ENCODE results near the gene METAP1D. TPM values are rescaled to one million over a fixed set of nuclear protein-coding genes. Genes with fewer than 3 reads are reported as not detected.
A peak's percentile ranks its signal among the peaks of the same experiment; 100 is the strongest.
"Not testable (repeated sequence)": the region's sequence is repeated elsewhere in the genome, so short reads cannot be mapped to it uniquely, and the experiment has no call there.

Gene METAP1D
- polyA plus RNA-seq (ENCODE audit: insufficient read length in 12 of 12): 10 to 100 TPM in 8 of 12 donors, 1 to 10 TPM in 3, not detected in 1; 7.8 to 31.3 (median 12.9) TPM
- long read RNA-seq, donor 1, partial matches to known transcripts: 8 of 12 reads
- long read RNA-seq, donor 1, other reads (novel, unspliced or antisense): 0 of 12 reads
- long read RNA-seq, donor 2, partial matches to known transcripts: 0 of 1 reads
- long read RNA-seq, donor 2, other reads (novel, unspliced or antisense): 0 of 1 reads
- long read RNA-seq, donor 3, partial matches to known transcripts: 0 of 3 reads
- long read RNA-seq, donor 3, other reads (novel, unspliced or antisense): 0 of 3 reads
- long read RNA-seq, donor 4: 0 reads
- long read RNA-seq, donor 5, partial matches to known transcripts: 0 of 5 reads
- long read RNA-seq, donor 5, other reads (novel, unspliced or antisense): 0 of 5 reads
- long read RNA-seq, donor 6: 0 reads
- long read RNA-seq, donor 7, partial matches to known transcripts: 0 of 2 reads
- long read RNA-seq, donor 7, other reads (novel, unspliced or antisense): 0 of 2 reads
- long read RNA-seq, donor 8, partial matches to known transcripts: 0 of 4 reads
- long read RNA-seq, donor 8, other reads (novel, unspliced or antisense): 0 of 4 reads
- long read RNA-seq, donor 9: 0 reads
- long read RNA-seq, donor 10, partial matches to known transcripts: 0 of 1 reads
- long read RNA-seq, donor 10, other reads (novel, unspliced or antisense): 0 of 1 reads
- long read RNA-seq, donor 11, partial matches to known transcripts: 0 of 1 reads
- long read RNA-seq, donor 11, other reads (novel, unspliced or antisense): 0 of 1 reads

GRCh38 chr2:171999604-172000469 is at the start of gene METAP1D:
Gene METAP1D (plus strand): TSS chr2:171999953. CDS start chr2:171999970, 17 bp downstream.
- peak; percentile 87 for DNase-seq

- no peak for DNase-seq
Observed at GRCh38 chr2:171952276-171952675, 47.5 kb upstream of the METAP1D start.

GRCh38 chr2:171952748-171953147 is 47.0 kb upstream of the METAP1D start:
- DNase-seq: no peak

- peak; percentile 5 for DNase-seq
Observed at GRCh38 chr2:171956135-171956825, 43.5 kb upstream of the METAP1D start.

- DNase-seq: no peak
Observed at GRCh38 chr2:171957061-171957460, 42.7 kb upstream of the METAP1D start.

- no peak for DNase-seq
Observed at GRCh38 chr2:171958475-171958874, 41.3 kb upstream of the METAP1D start.

- no peak for DNase-seq
Observed at GRCh38 chr2:171959998-171960397, 39.8 kb upstream of the METAP1D start.

- DNase-seq: no peak
Observed at GRCh38 chr2:171960570-171960969, 39.2 kb upstream of the METAP1D start.

- no peak for DNase-seq
Observed at GRCh38 chr2:171963198-171963597, 36.6 kb upstream of the METAP1D start.

- DNase-seq: no peak
Observed at GRCh38 chr2:171964308-171964707, 35.4 kb upstream of the METAP1D start.

- DNase-seq: no peak
Observed at GRCh38 chr2:171965238-171965637, 34.5 kb upstream of the METAP1D start.

GRCh38 chr2:171965661-171966060 is 34.1 kb upstream of the METAP1D start:
- DNase-seq: no peak

GRCh38 chr2:171966235-171966634 is 33.5 kb upstream of the METAP1D start:
- DNase-seq: no peak

GRCh38 chr2:171966688-171967087 is 33.1 kb upstream of the METAP1D start:
- DNase-seq: no peak

GRCh38 chr2:171968509-171968908 is 31.2 kb upstream of the METAP1D start:
- DNase-seq: no peak

- no peak for DNase-seq
Observed at GRCh38 chr2:171972329-171972982, 27.3 kb upstream of the METAP1D start.

- DNase-seq: no peak
Observed at GRCh38 chr2:171979103-171979502, 20.6 kb upstream of the METAP1D start.

GRCh38 chr2:171983924-171984323 is 15.8 kb upstream of the METAP1D start:
- not testable (repeated sequence) for DNase-seq

GRCh38 chr2:171985076-171985475 is 14.7 kb upstream of the METAP1D start:
- no peak for DNase-seq

GRCh38 chr2:171986778-171987177 is 13.0 kb upstream of the METAP1D start:
- DNase-seq: no peak

- DNase-seq: no peak
Observed at GRCh38 chr2:171991027-171991426, 8.7 kb upstream of the METAP1D start.

All from muscle of arm (tissue), 14 donors.